Lung (tissue), 16 donors: Measurements from ENCODE around the gene DOC2B. TPM values are rescaled to one million over a fixed set of nuclear protein-coding genes. Genes with fewer than 3 reads are reported as not detected.

Experiments used
- ATAC-seq: fragments of 200-7000 bp; cut with Tn5 transposase; one replicate; pipeline ENCODE4 v1.9.1; 2020; ENCODE audit warnings: moderate number of reproducible peaks; ENCODE audit not compliant: insufficient read depth, low FRiP score
- DNase-seq, 3 donors: peaks; one replicate each; pipeline ENCODE4 v3.0.0-alpha.2; 2013 to 2017
- H3K27ac ChIP-seq, 2 donors: one replicate each; pipeline ENCODE4 v1.5.1; 2013; ENCODE audit warnings: mild to moderate bottlenecking in 2 of 2, moderate library complexity in 2 of 2, control low read depth in 1 of 2, inconsistent platforms in 1 of 2, low read depth in 1 of 2, low read length in 1 of 2
- H3K27me3 ChIP-seq, 3 donors: one replicate each; pipeline ENCODE4 v1.5.1; 2013; ENCODE audit warnings: low read length in 2 of 3; ENCODE audit not compliant: control insufficient read depth in 3 of 3, insufficient read depth in 3 of 3
- H3K36me3 ChIP-seq, 4 donors: one replicate each; pipeline ENCODE4 v1.5.1; 2013; ENCODE audit warnings: low read length in 4 of 4, mild to moderate bottlenecking in 1 of 4, moderate library complexity in 1 of 4; ENCODE audit not compliant: control insufficient read depth in 4 of 4, insufficient read depth in 4 of 4
- H3K4me1 ChIP-seq, 5 donors: one replicate each; pipeline ENCODE4 v1.5.1; 2013; ENCODE audit warnings: low read length in 5 of 5, mild to moderate bottlenecking in 2 of 5, moderate library complexity in 1 of 5; ENCODE audit not compliant: control insufficient read depth in 5 of 5, insufficient read depth in 5 of 5
- H3K4me3 ChIP-seq: one replicate; pipeline ENCODE4 v1.5.1; 2013; ENCODE audit warnings: mild to moderate bottlenecking, control low read depth, moderate library complexity
- H3K9ac ChIP-seq, 2 donors: one replicate each; pipeline ENCODE4 v1.5.1; 2013; ENCODE audit warnings: low read length in 2 of 2, control low read depth in 1 of 2; ENCODE audit not compliant: insufficient read depth in 1 of 2
- H3K9me3 ChIP-seq, 4 donors: one replicate each; pipeline ENCODE4 v1.5.1; 2013; ENCODE audit warnings: low read length in 3 of 4, mild to moderate bottlenecking in 1 of 4, moderate library complexity in 1 of 4; ENCODE audit not compliant: control insufficient read depth in 4 of 4, insufficient read depth in 3 of 4
- WGBS, 2 donors: extraction: QIAGEN DNeasy Blood & Tissue Kit; methylation state at CpG; one replicate each; pipeline ENCODE4 v1.1.7; 2013; 5-methylcytosine and 5-hydroxymethylcytosine counted together
- long read RNA-seq, 5 donors: transcript quantifications; one replicate each; lab custom pipeline, GENCODE V29; 2026
- polyA plus RNA-seq, 2 donors: library from polyadenylated mRNA; stranded (reverse); fragments of 200-250 nt; gene quantifications; one replicate each; pipeline ENCODE4 v1.2.1, GENCODE V29; 2013
- total RNA-seq, 2 donors: library from RNA; depleted of rRNA in 1 of 2; stranded (reverse); fragments of >200 nt in 1 of 2; gene quantifications; one replicate each; pipeline ENCODE4 v1.2.1, GENCODE V29; 2014 to 2021
- TF ChIP-seq, protein P1 (sequence below): IDR thresholded peaks from 2 replicates; pipeline ENCODE4 v1.5.1; 2012; ENCODE audit warnings: mild to moderate bottlenecking; ENCODE audit errors: control extremely low read depth, extremely low read depth
- donor health status: control.
- donor health status: control.
- donor health status: Bipolar disorder and iron deficiency.
- donor health status: healthy.
- donor health status: DM: yes; HTN: yes; CAD: no.

The DOC2B gene
- total RNA-seq (1 to 10 TPM; 5.1 to 7.5 TPM), polyA plus RNA-seq (1 to 10 TPM; 3.0 to 5.5 TPM)
- long read RNA-seq, donor 1, result 0 reads
- long read RNA-seq, donor 2, result 0 reads
- long read RNA-seq, donor 3, result 0 reads
- long read RNA-seq, donor 4, result 0 reads
- long read RNA-seq, donor 5, full-length matches to known transcripts, result 1 of 1 reads
- long read RNA-seq, donor 5, partial matches to known transcripts, result 0 of 1 reads
- long read RNA-seq, donor 5, other reads (novel, unspliced or antisense), result 0 of 1 reads

DNA sequence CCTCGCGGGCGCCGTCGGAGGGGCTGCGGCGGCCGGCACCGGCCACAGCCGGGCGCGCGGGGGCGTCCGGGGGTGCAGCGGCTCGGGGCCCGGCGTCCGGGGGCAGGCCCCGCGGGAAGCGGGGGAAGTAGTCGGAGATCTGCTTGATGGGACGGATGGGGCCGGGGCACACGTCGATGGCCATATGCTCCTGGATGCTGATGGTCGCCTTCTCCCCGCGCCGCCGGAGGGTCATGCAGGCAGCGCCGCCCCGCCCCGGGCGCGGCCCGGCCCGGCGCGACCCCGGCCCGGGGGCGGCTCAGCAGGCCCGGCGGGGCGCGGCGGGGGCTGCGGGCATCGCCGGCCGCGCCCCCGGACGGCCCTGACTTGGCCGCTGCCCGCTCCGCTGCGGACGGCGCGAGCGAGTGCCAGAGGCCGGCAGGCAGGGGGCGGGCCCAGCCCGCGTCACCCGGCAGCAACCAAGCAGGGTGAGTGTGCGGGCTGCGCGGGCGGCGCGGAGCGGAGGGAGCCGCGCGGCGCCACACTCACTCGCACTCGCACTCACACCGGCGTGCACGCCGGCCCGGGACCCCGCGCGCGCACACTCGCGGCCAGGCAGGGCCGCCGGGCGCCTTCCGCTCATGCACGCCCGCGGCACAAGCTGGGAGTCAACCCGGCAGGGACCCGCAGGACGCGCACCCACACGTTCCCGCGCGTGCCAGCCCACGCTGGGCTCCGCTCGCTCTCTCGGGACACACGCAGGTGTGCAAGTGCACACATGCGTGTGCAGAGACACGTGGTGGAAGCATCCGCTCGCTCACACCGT lies at the start of gene DOC2B:
DOC2B (minus strand) TSS at position 406 of the 805 bp plus-strand sequence; CDS start at position 235, 171 bp downstream.
- Histone ChIP-seq H3K36me3 (no peaks in the 10 kb centered on the region), H3K27ac (peak within 1 kb of the TSS; percentile 23 to 66), H3K4me1 (peaks cover 0 to 10% (median 4%) of the 10 kb centered on the region in 5 donors), H3K27me3 (peaks cover 0 to 50% (median 22%) of the 10 kb centered on the region in 3 donors), H3K9me3 (peaks cover 0 to 3% (median 0%) of the 10 kb centered on the region in 4 donors), H3K4me3 (peak within 1 kb of the TSS; percentile 18), H3K9ac (no peak within 1 kb of the TSS)
- DNase-seq (peak in 2 of 3 donors; percentile 51 to 71), ATAC-seq (peak; percentile 48)
- TF ChIP-seq, protein P1, sequence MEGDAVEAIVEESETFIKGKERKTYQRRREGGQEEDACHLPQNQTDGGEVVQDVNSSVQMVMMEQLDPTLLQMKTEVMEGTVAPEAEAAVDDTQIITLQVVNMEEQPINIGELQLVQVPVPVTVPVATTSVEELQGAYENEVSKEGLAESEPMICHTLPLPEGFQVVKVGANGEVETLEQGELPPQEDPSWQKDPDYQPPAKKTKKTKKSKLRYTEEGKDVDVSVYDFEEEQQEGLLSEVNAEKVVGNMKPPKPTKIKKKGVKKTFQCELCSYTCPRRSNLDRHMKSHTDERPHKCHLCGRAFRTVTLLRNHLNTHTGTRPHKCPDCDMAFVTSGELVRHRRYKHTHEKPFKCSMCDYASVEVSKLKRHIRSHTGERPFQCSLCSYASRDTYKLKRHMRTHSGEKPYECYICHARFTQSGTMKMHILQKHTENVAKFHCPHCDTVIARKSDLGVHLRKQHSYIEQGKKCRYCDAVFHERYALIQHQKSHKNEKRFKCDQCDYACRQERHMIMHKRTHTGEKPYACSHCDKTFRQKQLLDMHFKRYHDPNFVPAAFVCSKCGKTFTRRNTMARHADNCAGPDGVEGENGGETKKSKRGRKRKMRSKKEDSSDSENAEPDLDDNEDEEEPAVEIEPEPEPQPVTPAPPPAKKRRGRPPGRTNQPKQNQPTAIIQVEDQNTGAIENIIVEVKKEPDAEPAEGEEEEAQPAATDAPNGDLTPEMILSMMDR, result no peak
- WGBS, 2 donors, result 3% methylated on average over 66 to 120 of the region's 120 CpGs

- peaks cover 0 to 5% (median 3%) of the 10 kb centered on the region in 5 donors for H3K4me1 ChIP-seq
- no peak for ATAC-seq
- H3K36me3 ChIP-seq, result peaks cover 0 to 4% (median 0%) of the 10 kb centered on the region in 4 donors
- TF ChIP-seq, protein P1, result no peak
- H3K27me3 ChIP-seq, result no peaks in the 10 kb centered on the region
- DNase-seq, result no peak
- no peak overlapping the region for H3K27ac ChIP-seq
- no peak overlapping the region for H3K4me3 ChIP-seq
- no peaks in the 10 kb centered on the region for H3K9me3 ChIP-seq
- WGBS, 2 donors, result 90 to 95% methylated on average over 7 of the region's 7 CpGs
- no peak overlapping the region for H3K9ac ChIP-seq
These were observed 48.9 kb upstream of the DOC2B start for GRCh38 chr17:230395-230770.

DNA sequence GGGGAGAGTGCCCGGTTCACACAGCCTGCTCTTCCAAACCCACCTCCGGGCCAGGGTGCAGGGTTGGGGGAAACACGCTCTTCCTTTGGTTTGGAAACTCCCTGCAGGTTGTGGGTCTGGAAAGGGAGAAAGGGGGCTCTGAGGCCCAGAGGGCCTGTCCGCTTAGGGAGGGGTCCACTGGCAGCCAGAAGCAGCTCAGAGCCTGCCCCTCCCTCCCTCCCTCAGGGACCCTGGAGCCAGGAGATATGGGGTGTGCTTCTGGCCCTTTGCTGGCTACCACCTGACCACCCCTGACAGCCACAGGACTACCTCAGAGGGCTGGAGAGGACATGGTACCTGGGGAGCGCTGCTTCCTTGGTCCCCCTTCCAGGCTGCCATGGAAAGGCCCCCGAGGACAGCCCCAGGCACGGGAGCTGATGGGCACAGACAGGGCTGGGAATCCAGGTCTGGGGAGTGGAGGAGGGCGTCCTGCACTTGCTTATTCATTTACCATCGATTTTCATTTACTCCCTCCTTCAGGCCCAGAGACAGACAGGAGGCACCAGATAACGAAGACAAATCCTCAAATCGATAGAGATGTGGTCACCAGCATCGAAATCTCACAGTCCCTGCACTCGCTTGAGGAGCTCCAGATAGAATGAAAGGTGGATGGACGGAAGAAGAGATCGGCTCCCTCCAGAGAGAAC lies 48.4 kb upstream of the DOC2B start:
- no peak for DNase-seq
- no peak overlapping the region for H3K9ac ChIP-seq

More for the DNA sequence above, 48.4 kb upstream of the DOC2B start:
- no peak overlapping the region for H3K4me3 ChIP-seq
- no peak overlapping the region for H3K27ac ChIP-seq
- ATAC-seq, result no peak
- no peaks in the 10 kb centered on the region for H3K27me3 ChIP-seq
- no peaks in the 10 kb centered on the region for H3K9me3 ChIP-seq
- H3K4me1 ChIP-seq, result peaks cover 0 to 5% (median 3%) of the 10 kb centered on the region in 5 donors
- 92 to 95% methylated on average over 15 of the region's 15 CpGs for whole genome bisulfite sequencing, 2 donors
- TF ChIP-seq, protein P1, result no peak
- H3K36me3 ChIP-seq, result peaks cover 0 to 4% (median 0%) of the 10 kb centered on the region in 4 donors
